Astrocyte (in vitro differentiated cells and primary cell): ENCODE results near the gene CD180. TPM values are rescaled to one million over a fixed set of nuclear protein-coding genes. Genes with fewer than 3 reads are reported as not detected.
A peak's percentile ranks its signal among the peaks of the same experiment; 100 is the strongest.

Source experiments
- DNase-seq: peaks from one replicate; pipeline ENCODE4 v3.0.0-alpha.2; 2010; ENCODE audit warnings: low read depth
- FAIRE-seq: peaks from 2 replicates; lab custom pipeline; 2011; peaks lifted over from hg19 to GRCh38; lab: Jason Lieb, UNC
- H2AFZ ChIP-seq: 2 replicates; pipeline ENCODE4 v1.6.0; 2012; ENCODE audit warnings: low read depth, low read length, inconsistent platforms
- H3K27ac ChIP-seq: 2 replicates; pipeline ENCODE4 v1.5.1; 2011; ENCODE audit warnings: low read depth, low read length, inconsistent platforms
- H3K27me3 ChIP-seq: 2 replicates; pipeline ENCODE4 v1.6.0; 2011; ENCODE audit warnings: low read length, inconsistent platforms; ENCODE audit not compliant: insufficient read depth
- H3K36me3 ChIP-seq: 2 replicates; pipeline ENCODE4 v1.5.1; 2011; ENCODE audit warnings: low read length, inconsistent platforms; ENCODE audit not compliant: insufficient read depth
- H3K4me1 ChIP-seq: 2 replicates; pipeline ENCODE4 v1.5.1; 2011; ENCODE audit warnings: low read length, inconsistent platforms; ENCODE audit not compliant: insufficient read depth
- H3K4me2 ChIP-seq: 2 replicates; pipeline ENCODE4 v1.6.0; 2012; ENCODE audit warnings: low read length, inconsistent platforms
- H3K4me3 ChIP-seq: 2 replicates; pipeline ENCODE4 v1.5.1; 2011; ENCODE audit warnings: low read depth, mild to moderate bottlenecking, low read length, inconsistent platforms; ENCODE audit not compliant: insufficient read depth
- H3K79me2 ChIP-seq: 2 replicates; pipeline ENCODE4 v1.6.0; 2012; ENCODE audit warnings: mild to moderate bottlenecking, low read length, inconsistent platforms; ENCODE audit not compliant: insufficient read depth
- H3K9ac ChIP-seq: 2 replicates; pipeline ENCODE4 v1.6.0; 2012; ENCODE audit warnings: mild to moderate bottlenecking, low read length, inconsistent platforms
- H3K9me3 ChIP-seq: 2 replicates; pipeline ENCODE4 v1.5.1; 2012; ENCODE audit warnings: low read depth, mild to moderate bottlenecking, low read length, inconsistent platforms; ENCODE audit not compliant: insufficient read depth
- H4K20me1 ChIP-seq: 2 replicates; pipeline ENCODE4 v1.6.0; 2012; ENCODE audit warnings: low read length, inconsistent platforms; ENCODE audit not compliant: insufficient read depth
- H3K27ac Mint-ChIP-seq: one replicate; pipeline ENCODE4 v1.8.0; 2021; ENCODE audit warnings: mild to moderate bottlenecking, mixed read lengths; ENCODE audit not compliant: unreplicated experiment
- H3K27me3 Mint-ChIP-seq: one replicate; pipeline ENCODE4 v1.8.0; 2021; ENCODE audit warnings: low read depth, mixed read lengths; ENCODE audit not compliant: unreplicated experiment
- H3K36me3 Mint-ChIP-seq: one replicate; pipeline ENCODE4 v1.8.0; 2021; ENCODE audit warnings: low read depth, mixed read lengths; ENCODE audit not compliant: unreplicated experiment
- H3K4me1 Mint-ChIP-seq: one replicate; pipeline ENCODE4 v1.8.0; 2021; ENCODE audit warnings: low read depth, mixed read lengths; ENCODE audit not compliant: unreplicated experiment
- H3K4me3 Mint-ChIP-seq: one replicate; pipeline ENCODE4 v1.8.0; 2021; ENCODE audit warnings: mild to moderate bottlenecking, moderate library complexity, mixed read lengths; ENCODE audit not compliant: unreplicated experiment
- H3K9me3 Mint-ChIP-seq: one replicate; pipeline ENCODE4 v1.8.0; 2021; ENCODE audit warnings: mild to moderate bottlenecking, mixed read lengths; ENCODE audit not compliant: unreplicated experiment
- EZH2 ChIP-seq: IDR thresholded peaks from 2 replicates; pipeline ENCODE4 v1.6.1; 2012; ENCODE audit warnings: mild to moderate bottlenecking, low read length, inconsistent platforms; ENCODE audit not compliant: insufficient read depth
- total RNA-seq: library from RNA; stranded (reverse); gene quantifications from 2 replicates; pipeline ENCODE4 v1.2.1, GENCODE V29; 2021
- TF ChIP-seq, protein P1 (sequence below): IDR thresholded peaks from 2 replicates; pipeline ENCODE4 v1.5.1; 2011; ENCODE audit warnings: low read depth, mild to moderate bottlenecking, inconsistent platforms, low read length, moderate library complexity; ENCODE audit not compliant: insufficient read depth

CD180 gene
- total RNA-seq, 1 donor from 2014 or later = not detected

DNA sequence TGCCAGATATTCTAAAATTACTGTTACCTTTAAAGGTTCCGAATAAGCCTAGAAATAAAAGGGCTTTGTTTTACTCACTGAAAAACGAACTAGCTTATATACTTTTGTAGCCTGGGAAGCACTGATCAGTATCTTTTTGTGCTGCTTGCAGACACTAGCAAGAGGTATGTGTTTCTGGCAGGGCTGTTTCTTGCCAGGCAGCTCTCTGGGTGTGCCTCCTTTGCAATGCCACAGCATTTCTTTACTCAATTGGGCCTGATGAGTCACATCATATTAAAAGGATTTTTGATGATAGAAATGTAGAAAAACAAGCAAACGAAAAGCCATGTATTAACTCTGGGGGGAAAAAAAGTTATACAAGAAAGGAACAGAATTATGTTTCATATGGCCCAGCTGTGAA lies 35.6 kb downstream of the CD180 start:
- no peak overlapping the region for H3K4me2 ChIP-seq
- FAIRE-seq = no peak
- H3K36me3 ChIP-seq = peaks cover 14% of the 10 kb centered on the region
- H3K27ac ChIP-seq = no peak overlapping the region
- peaks cover 4% of the 10 kb centered on the region for H3K4me1 ChIP-seq
- H3K9ac ChIP-seq = no peak overlapping the region
- Mint-ChIP-seq H3K4me3 (no peak overlapping the region), H3K4me1 (peaks cover 2% of the 10 kb centered on the region), H3K27me3 (no peaks in the 10 kb centered on the region), H3K27ac (peak overlapping the region; percentile 53), H3K36me3 (peaks cover 16% of the 10 kb centered on the region), H3K9me3 (no peaks in the 10 kb centered on the region)
- peaks cover 8% of the 10 kb centered on the region for H4K20me1 ChIP-seq
- no peak overlapping the region for H2AFZ ChIP-seq
- no peaks in the 10 kb centered on the region for H3K79me2 ChIP-seq
- peak; percentile 63 for DNase-seq
- H3K27me3 ChIP-seq = no peaks in the 10 kb centered on the region
- no peak overlapping the region for H3K4me3 ChIP-seq
- H3K9me3 ChIP-seq = no peaks in the 10 kb centered on the region
- TF ChIP-seq, protein P1, sequence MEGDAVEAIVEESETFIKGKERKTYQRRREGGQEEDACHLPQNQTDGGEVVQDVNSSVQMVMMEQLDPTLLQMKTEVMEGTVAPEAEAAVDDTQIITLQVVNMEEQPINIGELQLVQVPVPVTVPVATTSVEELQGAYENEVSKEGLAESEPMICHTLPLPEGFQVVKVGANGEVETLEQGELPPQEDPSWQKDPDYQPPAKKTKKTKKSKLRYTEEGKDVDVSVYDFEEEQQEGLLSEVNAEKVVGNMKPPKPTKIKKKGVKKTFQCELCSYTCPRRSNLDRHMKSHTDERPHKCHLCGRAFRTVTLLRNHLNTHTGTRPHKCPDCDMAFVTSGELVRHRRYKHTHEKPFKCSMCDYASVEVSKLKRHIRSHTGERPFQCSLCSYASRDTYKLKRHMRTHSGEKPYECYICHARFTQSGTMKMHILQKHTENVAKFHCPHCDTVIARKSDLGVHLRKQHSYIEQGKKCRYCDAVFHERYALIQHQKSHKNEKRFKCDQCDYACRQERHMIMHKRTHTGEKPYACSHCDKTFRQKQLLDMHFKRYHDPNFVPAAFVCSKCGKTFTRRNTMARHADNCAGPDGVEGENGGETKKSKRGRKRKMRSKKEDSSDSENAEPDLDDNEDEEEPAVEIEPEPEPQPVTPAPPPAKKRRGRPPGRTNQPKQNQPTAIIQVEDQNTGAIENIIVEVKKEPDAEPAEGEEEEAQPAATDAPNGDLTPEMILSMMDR = no peak
- no peak for TF ChIP-seq EZH2

- Mint-ChIP-seq H3K27ac (no peak overlapping the region), H3K36me3 (peaks cover 16% of the 10 kb centered on the region), H3K27me3 (no peaks in the 10 kb centered on the region), H3K4me1 (peaks cover 1% of the 10 kb centered on the region), H3K9me3 (no peaks in the 10 kb centered on the region), H3K4me3 (no peak overlapping the region)
- no peak for DNase-seq
- H3K27me3 ChIP-seq = no peaks in the 10 kb centered on the region
- no peaks in the 10 kb centered on the region for H3K4me1 ChIP-seq
- H3K4me3 ChIP-seq = no peak overlapping the region
- no peak overlapping the region for H3K9ac ChIP-seq
- no peak for FAIRE-seq
- TF ChIP-seq, protein P1 = no peak
- TF ChIP-seq EZH2 = no peak
- no peaks in the 10 kb centered on the region for H3K79me2 ChIP-seq
- H3K4me2 ChIP-seq = no peak overlapping the region
- H4K20me1 ChIP-seq = peaks cover 8% of the 10 kb centered on the region
- H3K9me3 ChIP-seq = no peaks in the 10 kb centered on the region
- peaks cover 15% of the 10 kb centered on the region for H3K36me3 ChIP-seq
- H2AFZ ChIP-seq = no peak overlapping the region
- H3K27ac ChIP-seq = no peak overlapping the region
Measured at GRCh38 chr5:67160272-67160671, 36.3 kb downstream of the CD180 start.

GRCh38 chr5:67156976-67157583 lies 39.5 kb downstream of the CD180 start:
- Histone ChIP-seq H3K27ac (no peak overlapping the region), H3K79me2 (no peaks in the 10 kb centered on the region), H3K9me3 (no peaks in the 10 kb centered on the region), H3K9ac (no peak overlapping the region), H4K20me1 (peaks cover 8% of the 10 kb centered on the region), H3K4me3 (no peak overlapping the region), H3K36me3 (peaks cover 25% of the 10 kb centered on the region), H3K27me3 (no peaks in the 10 kb centered on the region), H3K4me1 (no peaks in the 10 kb centered on the region), H2AFZ (no peak overlapping the region), H3K4me2 (no peak overlapping the region)
- H3K4me1 Mint-ChIP-seq = peaks cover 1% of the 10 kb centered on the region
- H3K27ac Mint-ChIP-seq = no peak overlapping the region
- TF ChIP-seq EZH2 = no peak
- TF ChIP-seq, protein P1 = peak; percentile 88
- no peak overlapping the region for H3K4me3 Mint-ChIP-seq
- H3K36me3 Mint-ChIP-seq = peaks cover 6% of the 10 kb centered on the region
- no peaks in the 10 kb centered on the region for H3K27me3 Mint-ChIP-seq
- no peaks in the 10 kb centered on the region for H3K9me3 Mint-ChIP-seq
- DNase-seq = peak; percentile 10
- FAIRE-seq = peak; percentile 39
